HG03457 (cell line): Measurements from ENCODE around the gene MRPL41.
"Not testable (repeated sequence)": the region's sequence is repeated elsewhere in the genome, so short reads cannot be mapped to it uniquely, and the experiment has no call there.

Experiments
- ATAC-seq: cut with Tn5 transposase; IDR thresholded peaks from one replicate; pipeline ENCODE4 v1.9.1; 2021; ENCODE audit warnings: moderate number of reproducible peaks; ENCODE audit not compliant: unreplicated experiment

The MRPL41 gene

GRCh38 chr9:137521405-137521985 is 30.2 kb upstream of the MRPL41 start:
- ATAC-seq: no peak

- ATAC-seq: no peak
These were observed 28.8 kb upstream of the MRPL41 start for GRCh38 chr9:137522746-137523455.

GRCh38 chr9:137524161-137524980 is 27.3 kb upstream of the MRPL41 start:
- no peak for ATAC-seq

- no peak for ATAC-seq
These were observed 26.7 kb upstream of the MRPL41 start for GRCh38 chr9:137524981-137525317.

GRCh38 chr9:137530331-137530730 is 21.3 kb upstream of the MRPL41 start:
- ATAC-seq: no peak

- ATAC-seq: no peak
These were observed 20.4 kb upstream of the MRPL41 start for GRCh38 chr9:137531099-137531765.

- ATAC-seq: not testable (repeated sequence)
These were observed 18.7 kb upstream of the MRPL41 start for GRCh38 chr9:137532891-137533468.

- no peak for ATAC-seq
These were observed 17.2 kb upstream of the MRPL41 start for GRCh38 chr9:137534256-137535119.

GRCh38 chr9:137535120-137535428 is 16.6 kb upstream of the MRPL41 start:
- no peak for ATAC-seq

- not testable (repeated sequence) for ATAC-seq
These were observed 15.0 kb upstream of the MRPL41 start for GRCh38 chr9:137536594-137537131.

GRCh38 chr9:137538058-137538457 is 13.6 kb upstream of the MRPL41 start:
- no peak for ATAC-seq

GRCh38 chr9:137540536-137540935 is 11.1 kb upstream of the MRPL41 start:
- no peak for ATAC-seq

GRCh38 chr9:137542486-137542885 is 9.2 kb upstream of the MRPL41 start:
- ATAC-seq: no peak

GRCh38 chr9:137543237-137543963 is 8.3 kb upstream of the MRPL41 start:
- no peak for ATAC-seq

- no peak for ATAC-seq
These were observed 7.4 kb upstream of the MRPL41 start for GRCh38 chr9:137544176-137544760.

- ATAC-seq: no peak
These were observed 6.6 kb upstream of the MRPL41 start for GRCh38 chr9:137545123-137545522.

- no peak for ATAC-seq
These were observed 3.8 kb upstream of the MRPL41 start for GRCh38 chr9:137547687-137548543.

- no peak for ATAC-seq
These were observed 1.5 kb upstream of the MRPL41 start, which contains the start of gene PNPLA7 for GRCh38 chr9:137550231-137550621. TSS of gene PNPLA7 (minus strand) at chr9:137550402. CDS start at chr9:137550197, 205 bp downstream.
